GDM1 (cell line): ENCODE data around the gene CAPN3.

Experiments
- DNase-seq: peaks from one replicate; lab custom pipeline; 2025; lab: John Stamatoyannopoulos, UW

Gene CAPN3

DNA sequence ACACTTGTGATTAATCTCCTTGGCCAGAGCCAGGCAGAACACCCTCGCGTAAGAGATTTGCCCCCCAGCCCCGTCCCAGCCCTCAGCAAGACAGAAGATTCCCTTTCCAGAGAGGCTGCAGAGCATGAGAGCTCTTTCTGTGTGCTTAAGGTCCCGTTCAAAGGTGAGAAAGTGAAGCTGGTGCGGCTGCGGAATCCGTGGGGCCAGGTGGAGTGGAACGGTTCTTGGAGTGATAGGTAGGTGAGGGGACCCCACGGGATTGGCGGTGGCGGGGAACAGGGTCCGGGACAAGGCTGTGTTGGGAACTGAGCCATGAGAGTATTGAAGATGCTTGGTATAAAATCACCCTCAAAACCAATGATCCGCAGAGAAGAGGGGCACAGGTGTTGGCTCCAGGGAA, 34.8 kb downstream of the CAPN3 start:
- no peak for DNase-seq

DNA sequence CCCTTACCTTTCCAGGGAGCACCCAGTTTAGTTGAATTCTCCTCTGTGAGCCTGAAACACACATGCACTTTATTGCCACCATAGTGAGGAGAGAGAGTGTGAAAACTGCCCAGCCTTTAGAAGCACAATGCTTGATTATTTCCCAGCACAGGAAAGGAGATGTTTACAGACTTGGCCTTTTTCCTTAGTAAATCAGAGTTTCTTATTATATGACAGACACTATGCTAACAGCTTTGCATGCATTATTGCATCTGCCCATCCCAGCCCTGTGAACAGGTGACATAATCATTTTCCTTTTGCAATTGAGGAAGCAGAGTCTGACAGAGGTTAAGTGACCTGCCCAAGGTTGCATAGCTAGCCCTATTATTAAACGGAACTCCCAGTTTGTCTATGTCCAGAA, 36.5 kb downstream of the CAPN3 start:
- no peak for DNase-seq

DNA sequence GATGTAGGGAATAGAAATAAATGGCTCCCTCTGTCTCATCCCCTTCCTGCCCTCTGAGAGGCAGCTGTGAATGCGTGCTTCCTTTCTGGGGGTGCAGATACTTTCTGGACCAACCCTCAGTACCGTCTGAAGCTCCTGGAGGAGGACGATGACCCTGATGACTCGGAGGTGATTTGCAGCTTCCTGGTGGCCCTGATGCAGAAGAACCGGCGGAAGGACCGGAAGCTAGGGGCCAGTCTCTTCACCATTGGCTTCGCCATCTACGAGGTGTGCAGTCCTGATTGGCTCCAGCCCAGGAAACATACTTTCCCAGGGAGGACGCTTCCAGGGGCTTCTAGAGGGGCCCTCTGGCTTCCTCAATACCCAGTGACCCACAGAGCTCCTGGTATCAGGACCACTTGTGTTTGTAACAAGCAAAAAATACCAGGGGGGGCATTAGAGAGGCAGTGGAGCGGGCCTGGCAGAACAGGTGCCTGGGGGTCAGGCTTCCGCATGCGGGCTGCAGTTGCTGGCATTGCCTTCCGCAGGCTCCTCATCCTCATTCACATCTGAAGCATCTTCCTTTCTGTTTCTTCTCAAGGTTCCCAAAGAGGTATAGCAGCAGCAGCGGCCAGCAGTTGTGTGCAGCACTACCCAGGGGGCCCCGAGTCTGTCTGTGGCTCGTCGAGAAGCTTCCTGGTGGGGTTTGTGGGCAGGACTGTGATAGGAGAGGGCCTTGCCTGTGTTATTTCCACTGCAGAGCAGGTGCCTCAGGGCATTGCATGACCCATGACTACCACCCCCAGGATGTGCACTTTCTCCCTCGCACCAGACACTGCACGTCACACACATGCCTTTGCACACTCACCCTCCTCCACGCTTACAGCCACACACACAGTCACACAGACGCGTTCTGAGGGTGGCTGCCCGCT, 42.5 kb downstream of the CAPN3 start:
- no peak for DNase-seq

DNA sequence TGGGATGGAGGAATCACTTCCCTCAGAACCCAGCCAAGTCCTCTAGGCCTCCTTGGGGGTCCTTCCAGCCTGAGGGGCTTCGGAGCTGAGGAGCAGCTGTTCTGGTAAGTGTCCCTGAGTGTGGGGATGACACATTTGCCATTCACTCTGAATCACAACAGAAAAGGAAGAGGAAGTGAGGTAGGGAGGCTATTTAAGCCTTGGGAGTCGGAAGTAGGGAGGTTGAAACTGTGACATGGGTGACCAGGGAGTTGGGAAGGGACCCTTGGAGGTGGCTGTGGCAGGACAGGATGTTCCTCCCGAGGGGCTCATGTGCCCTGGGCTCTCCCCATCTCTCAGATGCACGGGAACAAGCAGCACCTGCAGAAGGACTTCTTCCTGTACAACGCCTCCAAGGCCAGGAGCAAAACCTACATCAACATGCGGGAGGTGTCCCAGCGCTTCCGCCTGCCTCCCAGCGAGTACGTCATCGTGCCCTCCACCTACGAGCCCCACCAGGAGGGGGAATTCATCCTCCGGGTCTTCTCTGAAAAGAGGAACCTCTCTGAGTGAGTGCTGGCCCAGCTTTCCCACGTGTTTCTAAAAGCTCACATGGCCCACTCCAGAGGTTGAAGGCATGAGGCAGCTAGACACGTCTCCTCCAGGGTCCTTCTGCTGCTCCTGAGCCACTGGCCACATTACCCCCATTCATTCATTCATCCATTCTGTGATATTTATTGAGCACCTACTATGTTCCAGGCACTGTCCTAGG, 43.3 kb downstream of the CAPN3 start:
- no peak for DNase-seq

DNA sequence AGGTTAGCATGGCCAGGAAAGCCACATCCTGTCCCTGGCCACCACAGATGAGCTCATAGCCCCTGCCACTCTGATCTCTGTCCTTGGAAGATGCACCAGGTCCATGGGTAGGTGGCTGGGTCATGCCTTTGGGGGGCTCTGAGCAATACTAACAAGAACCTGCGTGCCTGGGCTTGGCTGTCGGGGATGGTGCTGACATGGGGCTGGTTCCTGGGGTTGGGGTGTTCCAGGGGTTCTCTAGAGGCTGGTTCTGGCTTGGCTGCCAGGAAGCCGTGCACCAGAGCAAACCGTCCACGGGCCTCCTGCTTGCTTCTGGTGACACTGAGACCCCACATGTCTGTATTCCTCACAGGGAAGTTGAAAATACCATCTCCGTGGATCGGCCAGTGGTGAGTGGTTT, 44.1 kb downstream of the CAPN3 start:
- no peak for DNase-seq

DNA sequence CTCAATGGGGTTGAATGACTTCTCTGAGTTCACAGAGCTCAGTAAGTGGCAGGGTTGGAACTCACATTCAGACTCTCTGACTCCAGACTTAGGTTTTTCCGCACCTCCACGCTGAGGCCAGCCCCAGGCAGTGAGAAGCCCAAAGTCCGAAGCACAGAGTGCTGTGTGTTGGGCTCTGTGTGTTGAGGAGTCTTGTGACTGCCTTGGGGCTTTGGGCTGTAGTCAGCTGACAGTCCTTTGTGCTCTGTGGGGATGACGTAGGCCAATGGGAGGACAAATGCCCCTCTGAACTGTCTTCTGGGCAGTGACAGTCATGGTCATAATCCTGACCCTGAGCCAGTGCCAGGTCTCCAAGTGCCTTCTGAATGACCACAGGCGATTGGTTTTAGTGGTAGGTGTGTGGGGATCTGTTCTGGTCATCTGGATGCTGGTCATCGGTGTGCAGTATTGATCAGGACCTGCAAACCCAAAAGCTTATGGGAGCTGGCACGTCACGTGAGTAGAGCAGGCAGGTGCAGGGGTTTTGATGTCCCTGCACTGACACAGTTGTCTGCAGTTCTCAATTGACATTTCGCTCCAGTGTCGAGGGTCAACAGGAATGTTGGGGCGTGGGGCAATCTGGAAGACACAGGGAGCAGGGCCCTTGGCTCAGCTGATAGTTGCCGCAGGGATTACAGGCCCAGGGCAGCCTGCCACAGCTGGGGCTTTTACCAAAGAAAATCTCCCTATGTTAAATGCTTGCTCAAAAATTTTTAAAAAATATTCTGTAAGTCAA, 45.3 kb downstream of the CAPN3 start:
- DNase-seq = no peak

DNA sequence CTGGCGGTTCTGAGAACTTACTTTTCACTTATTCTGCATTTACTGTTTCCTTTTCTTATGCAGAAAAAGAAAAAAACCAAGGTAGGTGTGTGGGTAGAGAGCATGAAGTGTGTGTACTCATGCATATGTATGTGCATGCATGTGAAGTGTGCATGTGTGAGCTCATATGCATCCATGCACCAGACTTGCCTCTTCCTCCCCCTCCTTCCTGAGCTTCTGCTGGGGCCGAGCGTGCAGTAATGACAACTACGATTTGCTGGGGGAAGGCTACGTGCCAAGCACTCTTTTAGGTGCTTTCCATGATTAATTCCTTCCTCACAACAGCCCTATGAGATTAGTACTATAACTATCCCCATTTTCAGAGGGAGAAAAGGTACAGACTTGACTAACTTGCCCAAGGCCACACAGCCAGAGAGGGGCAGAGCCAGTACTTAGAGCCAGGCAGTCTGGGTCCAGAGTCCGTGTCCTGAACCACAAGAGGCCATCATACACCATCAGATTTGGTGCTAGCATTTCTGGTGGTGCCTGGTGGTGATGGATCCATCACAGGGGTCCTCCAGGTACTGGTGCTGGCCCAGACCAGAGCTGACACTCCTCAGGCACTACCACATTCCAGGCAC, 46.7 kb downstream of the CAPN3 start:
- DNase-seq = no peak

DNA sequence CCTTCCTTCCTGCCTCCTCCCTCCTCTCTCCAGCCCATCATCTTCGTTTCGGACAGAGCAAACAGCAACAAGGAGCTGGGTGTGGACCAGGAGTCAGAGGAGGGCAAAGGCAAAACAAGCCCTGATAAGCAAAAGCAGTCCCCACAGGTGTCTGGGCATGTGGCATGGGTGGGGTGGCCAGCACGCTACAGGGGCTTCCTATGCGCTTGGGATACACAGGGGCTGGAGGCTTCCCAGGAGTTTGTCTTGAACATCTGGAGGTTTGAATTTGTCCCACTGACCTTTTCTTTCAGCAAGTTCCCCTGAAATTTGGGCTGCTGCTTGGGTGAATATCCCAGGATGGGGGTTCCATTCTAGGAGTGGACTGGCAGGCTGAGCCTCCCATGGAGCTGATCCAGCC, 48.9 kb downstream of the CAPN3 start:
- no peak for DNase-seq

DNA sequence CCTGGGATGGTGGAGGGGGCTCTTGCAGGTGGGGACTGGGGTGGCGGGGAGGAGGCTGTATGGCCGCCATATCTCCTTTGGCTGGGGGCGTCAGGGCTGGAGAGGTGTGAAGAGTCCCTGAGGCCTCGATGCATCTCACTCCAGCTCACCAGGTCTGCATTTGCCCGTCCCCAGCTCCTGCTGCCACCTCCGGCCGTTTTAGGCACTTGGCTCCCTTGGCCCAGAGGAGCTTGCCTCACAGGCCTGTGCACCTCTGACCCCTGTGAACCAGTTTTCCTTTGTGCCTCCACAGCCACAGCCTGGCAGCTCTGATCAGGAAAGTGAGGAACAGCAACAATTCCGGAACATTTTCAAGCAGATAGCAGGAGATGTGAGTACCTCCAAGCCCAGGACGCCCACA, 49.7 kb downstream of the CAPN3 start:
- no peak for DNase-seq

DNA sequence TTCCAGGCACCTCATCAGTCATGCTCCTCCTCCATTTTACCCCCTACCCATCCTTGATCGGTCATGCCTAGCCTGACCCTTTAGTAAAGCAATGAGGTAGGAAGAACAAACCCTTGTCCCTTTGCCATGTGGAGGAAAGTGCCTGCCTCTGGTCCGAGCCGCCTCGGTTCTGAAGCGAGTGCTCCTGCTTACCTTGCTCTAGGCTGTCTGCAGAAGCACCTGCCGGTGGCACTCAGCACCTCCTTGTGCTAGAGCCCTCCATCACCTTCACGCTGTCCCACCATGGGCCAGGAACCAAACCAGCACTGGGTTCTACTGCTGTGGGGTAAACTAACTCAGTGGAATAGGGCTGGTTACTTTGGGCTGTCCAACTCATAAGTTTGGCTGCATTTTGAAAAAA, 52.6 kb downstream of the CAPN3 start:
- DNase-seq = no peak

DNA sequence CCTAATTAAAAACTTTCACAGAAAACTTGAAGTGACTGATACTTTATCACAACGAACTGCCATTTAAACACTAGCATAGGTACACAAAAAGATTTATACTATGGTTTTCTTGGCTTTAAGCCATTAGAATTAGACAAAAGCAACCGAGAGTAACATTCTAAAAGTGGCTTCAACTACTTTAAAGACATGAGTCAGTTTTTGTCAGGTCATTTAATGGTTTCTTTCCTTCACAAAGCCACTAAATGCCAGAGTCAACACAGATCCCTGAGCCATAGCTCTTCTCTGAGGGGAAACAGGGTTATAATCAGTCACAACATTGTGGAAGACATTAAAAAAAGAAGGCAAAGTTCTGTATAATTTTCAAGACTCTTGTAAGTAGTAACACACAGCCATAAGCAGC, 54.6 kb downstream of the CAPN3 start:
- no peak for DNase-seq

DNA sequence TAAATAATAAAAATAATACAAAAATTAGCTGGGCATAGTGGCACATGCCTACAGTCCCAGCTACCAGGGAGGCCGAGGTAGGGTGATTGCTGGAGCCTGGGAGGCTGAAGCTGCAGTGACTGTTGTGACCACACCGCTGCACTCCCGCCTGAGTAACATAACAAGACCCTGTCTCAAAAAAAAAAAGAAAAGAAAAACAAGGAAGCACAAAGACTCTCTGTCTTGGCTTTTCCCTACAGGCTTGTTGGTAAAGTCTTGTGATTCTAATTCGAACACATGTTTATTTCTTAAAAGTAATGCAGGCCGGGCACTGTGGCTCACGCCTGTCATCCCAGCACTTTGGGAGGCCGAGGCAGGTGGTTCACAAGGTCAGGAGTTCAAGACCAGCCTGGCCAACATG, 60.1 kb downstream of the CAPN3 start:
- DNase-seq = no peak

DNA sequence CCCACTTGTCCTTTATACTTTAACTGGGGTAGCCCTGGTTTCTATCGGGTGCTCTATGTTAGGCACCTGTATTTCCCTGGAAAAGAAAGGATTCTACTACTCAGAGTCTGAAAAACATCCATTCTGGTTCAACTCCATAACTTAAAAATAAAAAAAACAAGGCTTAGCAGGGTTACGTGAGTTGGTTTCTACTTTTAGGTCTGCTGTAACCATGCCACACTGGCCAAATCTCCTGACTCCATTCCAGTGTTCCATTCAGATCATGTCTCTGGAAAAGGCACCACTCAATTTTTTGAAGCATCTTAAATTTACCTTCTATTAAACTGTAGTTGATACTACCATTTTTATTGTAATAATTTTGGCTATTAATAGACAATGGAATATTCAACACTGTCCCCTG, 62.1 kb downstream of the CAPN3 start:
- DNase-seq = no peak

DNA sequence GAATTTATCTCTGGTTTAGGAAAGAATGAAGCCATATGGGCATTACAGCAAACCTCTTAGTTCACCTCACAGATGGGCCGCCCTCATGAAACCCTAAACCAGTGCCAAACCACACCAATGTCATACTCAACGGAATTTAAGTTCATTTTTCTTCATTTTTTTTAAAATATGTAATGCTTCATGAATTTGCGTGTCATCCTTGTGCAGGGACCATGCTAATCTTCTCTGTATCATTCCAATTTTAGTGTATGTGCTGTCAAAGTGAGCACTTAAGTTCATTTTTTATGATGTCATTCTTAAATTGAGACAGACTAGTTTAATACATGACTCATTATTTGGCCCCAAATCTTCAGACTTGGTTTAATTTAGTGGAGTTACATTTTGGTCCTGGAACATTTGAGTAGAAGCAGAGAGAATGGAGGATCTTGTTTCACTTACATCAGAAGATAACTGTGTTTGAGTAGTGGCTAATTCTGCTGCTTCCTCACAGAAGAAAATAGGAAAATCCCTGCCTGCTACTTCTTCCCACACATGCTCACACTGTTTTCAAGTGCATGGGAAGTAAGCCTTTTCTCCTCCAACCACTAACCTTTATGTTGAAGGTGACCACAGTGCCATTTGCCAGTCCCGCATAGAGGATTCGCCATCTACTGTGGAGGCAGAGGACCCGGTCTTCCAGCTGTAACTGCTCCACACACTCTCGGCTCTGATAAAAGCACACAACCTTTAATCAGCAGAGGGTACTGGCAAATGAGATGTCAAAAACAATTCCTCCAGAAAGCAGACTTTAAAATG, 68.3 kb downstream of the CAPN3 start:
- DNase-seq = no peak

DNA sequence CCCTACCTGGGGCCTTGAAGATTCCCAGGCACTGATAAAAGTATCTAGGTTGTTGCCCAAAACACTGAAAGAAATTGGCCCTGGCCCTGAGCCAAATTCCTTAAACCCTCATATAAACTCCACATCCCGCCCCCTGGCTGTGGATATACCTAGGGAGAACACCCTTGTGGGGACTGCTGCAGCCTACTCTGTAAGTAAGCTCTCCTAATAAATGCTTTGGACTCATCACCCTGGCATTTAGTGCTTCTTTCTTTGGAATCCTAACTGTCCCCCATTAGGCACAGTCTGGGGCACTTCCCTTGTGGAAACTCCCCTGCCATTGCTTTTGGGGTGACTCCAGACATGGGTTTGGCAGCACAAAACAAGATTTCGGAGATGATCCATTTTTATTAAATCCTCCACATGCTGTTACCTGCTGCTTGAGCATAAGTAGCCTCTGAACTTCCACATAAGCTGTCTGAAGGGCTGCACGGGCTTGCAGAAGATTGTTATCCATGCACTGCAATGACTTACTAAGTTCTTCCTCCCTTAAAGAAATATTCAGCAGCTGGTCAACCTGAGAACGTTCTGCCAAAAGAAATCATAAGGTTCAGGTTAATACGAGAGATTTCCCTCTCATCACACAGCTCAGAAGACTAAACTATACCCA, 85.2 kb downstream of the CAPN3 start:
- no peak for DNase-seq

DNA sequence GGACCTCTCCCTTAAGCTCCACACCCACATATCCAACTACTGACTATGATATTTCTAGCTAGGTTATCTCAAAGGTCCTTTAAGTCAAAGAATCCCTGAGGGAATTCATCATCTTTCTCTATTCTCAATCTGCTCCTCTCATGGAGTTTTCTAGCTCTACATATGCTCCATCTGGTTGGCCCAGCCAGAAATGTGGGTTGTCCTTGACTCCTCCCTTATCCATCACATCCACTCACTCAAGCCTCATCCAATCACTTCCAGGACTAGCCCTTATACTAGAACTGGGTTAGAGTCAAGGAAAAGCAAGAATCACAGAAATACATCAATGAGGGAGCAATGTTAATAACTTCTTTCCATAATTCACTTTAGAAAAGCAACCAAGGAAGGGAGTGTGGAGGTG, 86.2 kb downstream of the CAPN3 start:
- no peak for DNase-seq

DNA sequence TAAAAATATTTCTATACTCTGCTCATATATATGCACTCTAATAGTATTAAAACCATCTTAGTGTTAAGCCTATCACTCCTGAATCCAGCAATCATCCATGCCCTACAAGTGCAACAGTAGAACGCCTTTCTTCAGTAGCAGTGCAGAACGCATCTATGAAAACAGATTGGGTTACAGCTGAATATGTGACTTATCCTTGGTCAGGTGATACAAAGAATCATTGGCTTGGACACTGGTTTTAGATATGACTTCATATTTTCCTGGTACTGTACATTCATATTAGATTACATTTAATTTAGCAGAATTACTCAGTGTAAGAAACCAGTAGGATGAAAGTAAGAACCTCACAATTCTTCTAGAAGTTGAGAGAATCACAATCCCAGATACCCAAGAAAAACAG, 88.3 kb downstream of the CAPN3 start:
- DNase-seq = no peak

DNA sequence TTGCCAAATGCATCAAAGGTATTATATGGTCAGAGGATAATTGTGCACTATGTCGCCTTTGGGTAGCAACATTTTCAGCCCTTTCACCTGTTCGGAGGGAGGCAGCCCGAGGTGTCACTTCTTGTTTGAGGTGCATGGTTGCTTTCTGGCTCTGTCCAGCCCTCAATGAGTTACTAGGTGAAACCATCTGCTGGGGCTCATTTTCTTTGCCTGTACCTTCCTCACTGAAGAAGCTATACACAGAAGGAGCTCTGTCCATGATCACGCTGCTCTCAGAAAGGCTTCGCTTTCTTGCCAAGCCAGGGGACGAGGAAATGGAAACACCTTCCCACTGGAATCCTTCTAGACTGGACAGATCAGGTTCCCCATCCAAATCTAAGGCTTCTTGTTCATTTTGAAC, 89.0 kb downstream of the CAPN3 start:
- no peak for DNase-seq

DNA sequence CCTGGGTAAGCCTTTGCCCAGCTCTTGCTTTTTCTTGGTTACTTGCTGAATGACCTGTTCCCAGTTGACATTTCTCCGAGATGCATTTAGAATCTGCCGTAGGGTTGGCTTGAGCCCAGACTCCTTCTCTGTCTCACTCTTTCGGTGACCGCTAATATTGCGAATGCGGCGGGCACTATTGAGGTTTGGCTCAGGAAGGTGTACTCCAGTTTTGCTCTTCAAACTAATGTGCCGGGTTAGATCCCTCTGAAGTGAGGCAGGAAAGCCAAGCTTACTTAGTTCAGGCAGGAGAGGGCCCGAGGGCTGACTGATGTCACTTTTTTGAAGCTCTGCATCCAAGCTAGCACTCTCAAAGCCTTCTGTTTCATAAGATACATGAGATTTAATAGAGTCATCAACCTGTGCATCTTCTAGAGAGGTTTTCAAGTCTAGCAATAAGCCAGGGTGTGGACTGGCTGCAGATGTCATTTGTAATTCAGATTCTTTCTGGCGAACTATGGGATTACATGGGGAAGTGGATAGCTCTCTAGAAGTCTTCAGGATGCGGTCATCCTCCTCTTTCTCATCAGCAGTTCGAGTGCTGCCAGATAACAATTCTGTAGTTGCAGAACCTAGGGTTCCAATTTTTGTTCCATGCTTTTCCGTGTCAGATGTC, 90.6 kb downstream of the CAPN3 start:
- DNase-seq = no peak

DNA sequence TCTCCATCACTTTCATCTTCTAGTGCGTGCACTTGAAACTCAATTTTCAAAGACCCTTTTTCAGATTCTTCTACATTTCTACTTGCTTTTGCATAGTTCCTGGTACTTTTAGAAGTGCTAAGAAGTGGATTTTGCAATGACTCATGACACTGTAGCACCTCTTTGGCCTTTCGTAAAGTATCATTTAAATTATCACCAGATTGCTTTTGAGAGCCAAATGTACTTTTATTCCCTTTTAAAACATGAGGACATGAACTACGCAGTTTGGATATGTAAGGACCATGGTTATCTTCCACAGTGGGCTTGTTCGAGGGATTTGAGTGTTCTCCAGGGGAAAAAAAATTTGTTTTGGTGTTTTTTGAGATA, 91.1 kb downstream of the CAPN3 start:
- DNase-seq = no peak
